RCC 7860 (cell line): ENCODE data around the gene ASTN2.

ENCODE experiments used
- DNase-seq: peaks from one replicate; pipeline ENCODE4 v3.0.0-alpha.2; 2015; ENCODE audit warnings: low spot score
- FAIRE-seq: peaks from 2 replicates; lab custom pipeline; 2012; peaks lifted over from hg19 to GRCh38; lab: Jason Lieb, UNC

The ASTN2 gene

GRCh38 chr9:117044241-117044640 is 370.6 kb downstream of the ASTN2 start:
- DNase-seq (no peak), FAIRE-seq (no peak)

- no peak for FAIRE-seq
- DNase-seq: no peak
These were observed 371.7 kb downstream of the ASTN2 start for GRCh38 chr9:117043159-117043558.

- no peak for FAIRE-seq
- DNase-seq: no peak
These were observed 379.3 kb downstream of the ASTN2 start for GRCh38 chr9:117035546-117035945.

GRCh38 chr9:117034866-117035265 is 380.0 kb downstream of the ASTN2 start:
- FAIRE-seq (no peak), DNase-seq (peak; percentile 11)

GRCh38 chr9:117030254-117030768 is 384.5 kb downstream of the ASTN2 start:
- DNase-seq: no peak
- FAIRE-seq: no peak

GRCh38 chr9:117029341-117029740 is 385.5 kb downstream of the ASTN2 start:
- DNase-seq (no peak), FAIRE-seq (no peak)

- FAIRE-seq: no peak
- no peak for DNase-seq
These were observed 386.6 kb downstream of the ASTN2 start for GRCh38 chr9:117028103-117028858.

- FAIRE-seq (no peak), DNase-seq (no peak)
These were observed 393.0 kb downstream of the ASTN2 start for GRCh38 chr9:117021906-117022305.

GRCh38 chr9:117018966-117019617 is 395.8 kb downstream of the ASTN2 start:
- no peak for DNase-seq
- no peak for FAIRE-seq

- DNase-seq (no peak), FAIRE-seq (no peak)
These were observed 397.4 kb downstream of the ASTN2 start for GRCh38 chr9:117017414-117017985.

GRCh38 chr9:117014061-117014460 is 400.8 kb downstream of the ASTN2 start:
- DNase-seq (no peak), FAIRE-seq (no peak)

- DNase-seq: no peak
These were observed 401.3 kb downstream of the ASTN2 start for GRCh38 chr9:117013440-117013995.

GRCh38 chr9:117010061-117010460 is 404.8 kb downstream of the ASTN2 start:
- DNase-seq: no peak
- FAIRE-seq: no peak

More at GRCh38 chr9:117013440-117013995, 401.3 kb downstream of the ASTN2 start:
- FAIRE-seq: no peak

GRCh38 chr9:117008876-117009275 is 406.0 kb downstream of the ASTN2 start:
- DNase-seq (no peak), FAIRE-seq (no peak)

GRCh38 chr9:117008461-117008860 is 406.4 kb downstream of the ASTN2 start:
- DNase-seq: no peak
- no peak for FAIRE-seq

- DNase-seq: no peak
- no peak for FAIRE-seq
These were observed 412.2 kb downstream of the ASTN2 start for GRCh38 chr9:117002686-117003085.

- DNase-seq (no peak), FAIRE-seq (no peak)
These were observed 414.0 kb downstream of the ASTN2 start for GRCh38 chr9:117000834-117001233.

- DNase-seq: no peak
- FAIRE-seq: no peak
These were observed 414.6 kb downstream of the ASTN2 start for GRCh38 chr9:117000196-117000723.

- FAIRE-seq (no peak), DNase-seq (no peak)
These were observed 416.6 kb downstream of the ASTN2 start for GRCh38 chr9:116998305-116998704.

GRCh38 chr9:116992865-116993264 is 422.0 kb downstream of the ASTN2 start:
- DNase-seq (no peak), FAIRE-seq (no peak)

- no peak for FAIRE-seq
- no peak for DNase-seq
These were observed 423.8 kb downstream of the ASTN2 start for GRCh38 chr9:116991051-116991450.
